Caco-2 (cell line): ENCODE data around the gene THOP1. TPM values are rescaled to one million over a fixed set of nuclear protein-coding genes. Genes with fewer than 3 reads are reported as not detected.

Experiments used
- BruUV-seq: library from RNA; stranded (reverse); fragments of 400-500 nt; replicated peaks from 2 replicates; lab custom pipeline; 2021; lab: Mats Ljungman, UMichigan
- CTCF ChIA-PET: fragments of 300-600 bp; sonication (Branson Sonifier 250); formaldehyde crosslinking; loops from one replicate; lab custom pipeline; 2022; ENCODE audit warnings: antibody characterized with exemption; lab: Charles Lee
- POLR2A ChIA-PET: fragments of 300-600 bp; sonication (Branson Sonifier 250); formaldehyde crosslinking; loops from one replicate; lab custom pipeline; 2022; ENCODE audit warnings: antibody characterized with exemption; lab: Charles Lee
- DNase-seq, 2 experiments: peaks; one replicate each; pipeline versions ENCODE4 v3.0.0 to v3.0.0-alpha.2; 2020 to 2022
- H3K27me3 ChIP-seq: replicated peaks from 2 replicates; pipeline ENCODE4 v1.6.0; 2011; ENCODE audit warnings: low read length; ENCODE audit not compliant: control insufficient read depth, insufficient read depth
- H3K36me3 ChIP-seq: 2 replicates; pipeline ENCODE4 v1.5.1; 2011; ENCODE audit warnings: low read length; ENCODE audit not compliant: control insufficient read depth, insufficient read depth
- H3K4me1 ChIP-seq: fragments of 250-450 bp; sonication (Bioruptor Pico); 2 replicates; pipeline ENCODE4 v1.5.1; 2020; ENCODE audit warnings: mild to moderate bottlenecking
- H3K4me3 ChIP-seq: 2 replicates; pipeline ENCODE4 v1.5.1; 2011; ENCODE audit warnings: low read depth, mild to moderate bottlenecking, control low read depth, low read length
- H3K9me3 ChIP-seq: fragments of 250-450 bp; sonication (Bioruptor Pico); 2 replicates; pipeline ENCODE4 v1.5.1; 2020; ENCODE audit warnings: mild to moderate bottlenecking, moderate library complexity
- H3K27ac Mint-ChIP-seq: one replicate; pipeline ENCODE4 v1.8.0; 2022; ENCODE audit warnings: mixed read lengths; ENCODE audit not compliant: unreplicated experiment
- H3K27me3 Mint-ChIP-seq: one replicate; pipeline ENCODE4 v1.8.0; 2022; ENCODE audit warnings: mixed read lengths; ENCODE audit not compliant: insufficient read depth, unreplicated experiment
- H3K36me3 Mint-ChIP-seq: one replicate; pipeline ENCODE4 v1.8.0; 2022; ENCODE audit warnings: mild to moderate bottlenecking, mixed read lengths; ENCODE audit not compliant: insufficient read depth, unreplicated experiment
- H3K4me1 Mint-ChIP-seq: one replicate; pipeline ENCODE4 v1.8.0; 2022; ENCODE audit warnings: low read depth, mixed read lengths; ENCODE audit not compliant: unreplicated experiment
- H3K4me3 Mint-ChIP-seq: one replicate; pipeline ENCODE4 v1.8.0; 2022; ENCODE audit warnings: mild to moderate bottlenecking, moderate library complexity, mixed read lengths; ENCODE audit not compliant: unreplicated experiment
- H3K9me3 Mint-ChIP-seq: one replicate; pipeline ENCODE4 v1.8.0; 2022; ENCODE audit warnings: mixed read lengths; ENCODE audit not compliant: unreplicated experiment
- intact Hi-C: fragments of 100-400 bp; cut with micrococcal nuclease; formaldehyde crosslinking; loops from one replicate; pipeline ENCODE4 v1.10.0; 2022; ENCODE audit not compliant: unreplicated experiment
- total RNA-seq: library from RNA; stranded (reverse); gene quantifications from 2 replicates; pipeline ENCODE4 v1.2.3, GENCODE V29; 2022
- TF ChIP-seq, protein P1 (sequence below), 2 experiments: fragments of 200-600 bp in 1 of 2; IDR thresholded peaks; 1 replicate in 1 of 2; 2 replicates in 1 of 2; pipeline versions ENCODE4 v1.5.1 to v1.8.0; 2011 to 2022; ENCODE audit warnings: antibody characterized with exemption in 1 of 2, control low read depth in 1 of 2, inconsistent platforms in 1 of 2, low read depth in 1 of 2, low read length in 1 of 2, mild to moderate bottlenecking in 1 of 2, moderate library complexity in 1 of 2; ENCODE audit not compliant: insufficient read depth in 1 of 2, severe bottlenecking in 1 of 2, unreplicated experiment in 1 of 2

THOP1 gene
- total RNA-seq, 1 experiment from 2014 or later = 118 TPM

DNA sequence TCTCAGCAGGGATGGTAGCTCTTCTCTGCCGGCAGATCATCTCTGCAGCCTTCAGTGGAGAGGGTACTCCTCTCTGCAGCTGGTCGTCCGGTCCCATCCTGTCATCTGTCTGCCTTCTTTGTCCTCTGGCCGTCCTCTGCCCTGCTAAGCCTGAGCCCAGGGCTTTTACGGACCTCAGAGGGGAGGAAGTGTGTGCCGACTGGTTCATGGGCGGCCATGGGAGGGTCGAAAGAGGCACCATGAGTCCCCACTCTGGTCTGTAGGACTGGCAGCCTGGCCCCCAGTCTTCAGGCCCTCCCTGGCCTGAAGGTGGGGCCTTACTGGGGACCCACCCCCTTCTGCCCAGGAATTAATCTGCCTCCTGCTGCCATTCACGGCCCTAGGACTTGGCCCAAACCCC lies 38.3 kb downstream of the THOP1 start:
- Mint-ChIP-seq H3K36me3 (peaks cover 1% of the 10 kb centered on the region), H3K4me1 (no peaks in the 10 kb centered on the region), H3K27ac (no peak overlapping the region), H3K4me3 (no peak overlapping the region), H3K9me3 (peaks cover 10% of the 10 kb centered on the region), H3K27me3 (no peaks in the 10 kb centered on the region)
- CTCF ChIA-PET = interaction anchor here (0.9 kb wide), 1 partner anchor 18 kb away, joined by 3 read pairs; the partner anchor contains the start of gene ZNF555
- no peak for DNase-seq
- no peaks in the 10 kb centered on the region for H3K27me3 ChIP-seq
- POLR2A ChIA-PET = no interaction called here
- BruUV-seq = no TSS peak
- H3K4me1 ChIP-seq = no peaks in the 10 kb centered on the region
- intact Hi-C loops = no loop called here
- H3K9me3 ChIP-seq = no peaks in the 10 kb centered on the region
- no peak overlapping the region for H3K4me3 ChIP-seq
- TF ChIP-seq, protein P1, sequence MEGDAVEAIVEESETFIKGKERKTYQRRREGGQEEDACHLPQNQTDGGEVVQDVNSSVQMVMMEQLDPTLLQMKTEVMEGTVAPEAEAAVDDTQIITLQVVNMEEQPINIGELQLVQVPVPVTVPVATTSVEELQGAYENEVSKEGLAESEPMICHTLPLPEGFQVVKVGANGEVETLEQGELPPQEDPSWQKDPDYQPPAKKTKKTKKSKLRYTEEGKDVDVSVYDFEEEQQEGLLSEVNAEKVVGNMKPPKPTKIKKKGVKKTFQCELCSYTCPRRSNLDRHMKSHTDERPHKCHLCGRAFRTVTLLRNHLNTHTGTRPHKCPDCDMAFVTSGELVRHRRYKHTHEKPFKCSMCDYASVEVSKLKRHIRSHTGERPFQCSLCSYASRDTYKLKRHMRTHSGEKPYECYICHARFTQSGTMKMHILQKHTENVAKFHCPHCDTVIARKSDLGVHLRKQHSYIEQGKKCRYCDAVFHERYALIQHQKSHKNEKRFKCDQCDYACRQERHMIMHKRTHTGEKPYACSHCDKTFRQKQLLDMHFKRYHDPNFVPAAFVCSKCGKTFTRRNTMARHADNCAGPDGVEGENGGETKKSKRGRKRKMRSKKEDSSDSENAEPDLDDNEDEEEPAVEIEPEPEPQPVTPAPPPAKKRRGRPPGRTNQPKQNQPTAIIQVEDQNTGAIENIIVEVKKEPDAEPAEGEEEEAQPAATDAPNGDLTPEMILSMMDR (IDR thresholded peaks at IDR 0.05; ENCODE audit: insufficient read depth in 1 of 2, low read depth in 1 of 2, low read length in 1 of 2, severe bottlenecking in 1 of 2, unreplicated experiment in 1 of 2) = no peak
- H3K36me3 ChIP-seq = no peaks in the 10 kb centered on the region

DNA sequence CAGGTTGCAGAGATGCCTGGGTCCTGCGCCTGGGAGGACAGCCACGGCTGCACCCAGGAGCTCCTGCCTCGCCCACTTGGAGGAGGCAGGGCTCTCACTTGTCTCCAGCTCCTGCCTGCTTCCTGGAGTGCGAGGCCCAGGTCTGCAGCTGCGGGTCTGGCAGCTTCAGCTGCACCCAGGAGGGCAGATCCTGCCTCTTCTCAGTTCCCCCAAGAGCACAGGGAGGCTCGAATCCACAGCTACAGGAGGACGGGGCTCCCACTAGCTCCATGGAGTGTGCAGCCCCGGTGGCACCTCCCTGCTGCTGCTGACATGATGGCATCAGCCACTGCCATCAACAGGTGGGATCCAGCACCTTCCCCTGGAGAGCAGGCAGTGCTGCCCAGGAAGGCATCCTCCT lies 38.8 kb downstream of the THOP1 start:
- POLR2A ChIA-PET = no interaction called here
- Mint-ChIP-seq H3K4me3 (no peak overlapping the region), H3K9me3 (peaks cover 10% of the 10 kb centered on the region)

DNA sequence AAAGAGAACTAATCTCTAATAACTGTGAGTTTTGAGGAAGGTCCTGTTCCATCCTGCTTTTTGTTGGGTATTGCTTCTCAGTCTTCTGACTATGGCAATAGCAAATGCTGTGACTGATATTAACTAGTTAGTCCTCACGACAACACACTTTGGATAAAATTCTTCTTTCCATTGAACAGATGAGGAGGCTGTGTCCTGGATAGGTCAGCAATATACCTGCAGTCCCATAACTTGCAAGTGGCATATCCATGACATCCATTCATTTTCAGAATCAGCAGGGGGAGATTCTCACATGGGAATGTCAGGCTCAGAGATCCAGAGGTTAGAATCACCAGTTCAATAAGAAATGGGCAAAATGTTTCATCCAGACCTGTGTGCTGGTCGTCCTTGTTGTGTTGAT lies 41.7 kb downstream of the THOP1 start:
- no TSS peak for BruUV-seq
- Histone ChIP-seq H3K36me3 (no peaks in the 10 kb centered on the region), H3K4me3 (no peak overlapping the region), H3K27me3 (no peaks in the 10 kb centered on the region), H3K9me3 (no peaks in the 10 kb centered on the region), H3K4me1 (no peaks in the 10 kb centered on the region)
- Mint-ChIP-seq H3K4me3 (no peak overlapping the region), H3K27ac (no peak overlapping the region), H3K27me3 (no peaks in the 10 kb centered on the region), H3K4me1 (no peaks in the 10 kb centered on the region), H3K36me3 (no peaks in the 10 kb centered on the region), H3K9me3 (peaks cover 10% of the 10 kb centered on the region)
- POLR2A ChIA-PET = no interaction called here
- CTCF ChIA-PET = no interaction called here
- no peak for DNase-seq
- TF ChIP-seq, protein P1 (IDR thresholded peaks at IDR 0.05; ENCODE audit: insufficient read depth in 1 of 2, low read depth in 1 of 2, low read length in 1 of 2, severe bottlenecking in 1 of 2, unreplicated experiment in 1 of 2) = no peak
- intact Hi-C loops = no loop called here

More for the DNA sequence above, 38.8 kb downstream of the THOP1 start:
- DNase-seq = no peak
- CTCF ChIA-PET = interaction anchor here (0.7 to 0.9 kb wide), 2 partner anchors 17 to 1262 kb away, joined by 3 to 8 read pairs; partner anchors contain the start of gene ZNF555
- TF ChIP-seq, protein P1 (IDR thresholded peaks at IDR 0.05; ENCODE audit: insufficient read depth in 1 of 2, low read depth in 1 of 2, low read length in 1 of 2, severe bottlenecking in 1 of 2, unreplicated experiment in 1 of 2) = no peak
- H3K4me1 Mint-ChIP-seq = no peaks in the 10 kb centered on the region
- Histone ChIP-seq H3K27me3 (no peaks in the 10 kb centered on the region), H3K9me3 (no peaks in the 10 kb centered on the region), H3K36me3 (no peaks in the 10 kb centered on the region), H3K4me1 (no peaks in the 10 kb centered on the region), H3K4me3 (no peak overlapping the region)
- H3K36me3 Mint-ChIP-seq = no peaks in the 10 kb centered on the region
- intact Hi-C loops = no loop called here
- no peak overlapping the region for H3K27ac Mint-ChIP-seq
- BruUV-seq = no TSS peak
- no peaks in the 10 kb centered on the region for H3K27me3 Mint-ChIP-seq
